GM21390 (cell line): ENCODE measurements around the gene CIC.
"Not testable (repeated sequence)": the region's sequence is repeated elsewhere in the genome, so short reads cannot be mapped to it uniquely, and the experiment has no call there.

Source experiments
- ATAC-seq: cut with Tn5 transposase; IDR thresholded peaks from one replicate; pipeline ENCODE4 v1.9.1; 2021; ENCODE audit not compliant: unreplicated experiment

Gene CIC

DNA sequence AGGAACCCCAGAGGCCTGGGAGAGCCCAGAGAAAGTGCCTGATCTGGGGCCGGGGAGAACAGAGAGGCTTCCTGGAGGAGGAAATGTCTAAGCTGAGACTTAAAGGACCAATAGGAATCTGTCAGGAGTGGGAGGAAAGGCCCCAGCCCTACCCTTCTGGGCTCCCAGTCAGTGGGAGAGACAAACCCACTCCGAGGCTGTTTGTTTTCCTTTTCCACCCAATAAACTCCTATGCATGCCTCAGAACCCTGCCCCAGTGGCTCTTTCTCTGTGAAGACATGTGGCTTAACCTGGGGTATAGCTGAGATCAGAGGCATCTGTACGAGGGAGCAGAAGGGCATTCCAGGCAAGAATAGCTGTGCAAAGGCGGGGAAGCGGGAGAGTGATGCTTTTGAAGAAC is 58.3 kb downstream of the CIC start:
- ATAC-seq = no peak

DNA sequence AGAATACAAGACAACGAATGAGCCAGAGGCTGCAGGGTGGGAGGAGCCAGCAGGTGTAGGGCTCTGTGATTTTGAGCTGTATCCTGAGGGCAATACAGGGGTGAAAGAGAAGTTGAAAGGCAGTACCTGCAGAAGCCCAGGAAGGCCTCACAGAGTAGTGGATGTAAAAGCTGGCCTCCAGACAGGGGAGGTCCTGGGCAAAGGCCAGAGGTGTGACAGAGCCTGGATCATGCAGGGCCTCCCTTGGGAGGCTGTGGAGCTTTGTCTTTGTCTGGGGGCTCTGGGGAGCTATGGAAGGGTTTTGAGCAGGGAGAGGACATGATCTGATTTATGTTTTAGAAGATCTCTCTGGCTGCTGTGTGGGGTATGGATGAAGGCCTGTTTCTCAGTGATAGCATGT is 59.1 kb downstream of the CIC start:
- ATAC-seq = no peak

DNA sequence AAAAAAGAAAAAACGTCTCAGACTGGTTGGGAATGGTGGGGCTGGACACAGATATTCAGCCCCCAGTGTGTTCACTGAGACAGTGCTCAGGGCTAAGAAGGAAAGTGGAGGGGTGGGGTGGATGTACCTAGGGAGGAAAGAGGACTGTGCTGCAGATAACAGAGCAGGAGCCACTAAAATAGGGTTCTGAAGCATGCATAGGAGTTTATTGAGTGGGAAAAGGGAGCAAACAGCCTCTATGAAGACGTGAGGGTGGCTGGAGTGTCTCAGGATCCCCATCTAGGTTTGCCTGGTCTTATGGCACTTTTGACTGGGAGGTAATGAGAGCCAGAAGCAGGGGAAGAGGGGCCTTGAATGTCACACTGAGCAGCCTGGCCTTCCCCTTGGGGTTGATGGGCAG is 59.8 kb downstream of the CIC start:
- no peak for ATAC-seq

DNA sequence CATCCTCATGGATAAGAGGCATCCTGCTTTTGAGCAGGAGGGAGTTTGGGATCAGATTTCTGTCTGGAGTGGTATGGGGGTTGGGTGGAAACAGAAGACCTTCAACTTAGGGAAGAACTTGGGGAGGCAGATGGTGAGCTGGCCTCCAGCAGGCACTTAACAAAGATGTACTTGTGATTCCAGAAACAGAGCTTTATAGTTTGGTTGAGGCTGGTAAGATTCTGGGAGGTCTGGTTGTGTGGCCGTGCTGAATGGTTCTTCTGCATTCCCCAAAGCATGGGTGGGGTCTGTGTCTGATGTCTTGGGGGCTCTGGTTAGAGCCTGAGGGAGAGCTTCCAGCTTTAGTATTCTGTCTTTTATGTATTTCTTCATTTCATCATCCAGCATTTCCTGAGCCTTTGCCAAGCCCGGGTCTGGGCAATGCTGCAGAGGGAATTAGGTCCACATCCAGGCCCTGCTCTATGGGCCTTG is 61.2 kb downstream of the CIC start:
- ATAC-seq = no peak

DNA sequence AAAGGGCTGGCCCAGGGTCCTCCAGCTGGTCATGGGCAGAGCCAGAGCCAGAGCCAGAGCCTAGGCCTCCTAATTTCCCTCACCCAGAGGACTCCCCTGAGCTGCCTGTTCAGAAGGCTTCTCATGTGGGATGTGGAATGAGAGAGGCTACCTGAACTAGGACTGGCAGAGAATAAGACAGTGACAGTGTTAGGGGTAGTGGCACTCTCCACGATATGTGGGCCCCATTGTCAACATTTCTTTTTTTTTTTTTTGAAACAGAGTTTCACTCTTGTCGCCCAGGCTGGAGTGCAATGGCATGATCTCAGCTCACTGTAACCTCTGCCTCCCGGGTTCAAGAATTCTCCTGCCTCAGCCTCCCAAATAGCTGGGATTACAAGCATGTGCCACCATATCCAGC is 62.3 kb downstream of the CIC start:
- not testable (repeated sequence) for ATAC-seq

DNA sequence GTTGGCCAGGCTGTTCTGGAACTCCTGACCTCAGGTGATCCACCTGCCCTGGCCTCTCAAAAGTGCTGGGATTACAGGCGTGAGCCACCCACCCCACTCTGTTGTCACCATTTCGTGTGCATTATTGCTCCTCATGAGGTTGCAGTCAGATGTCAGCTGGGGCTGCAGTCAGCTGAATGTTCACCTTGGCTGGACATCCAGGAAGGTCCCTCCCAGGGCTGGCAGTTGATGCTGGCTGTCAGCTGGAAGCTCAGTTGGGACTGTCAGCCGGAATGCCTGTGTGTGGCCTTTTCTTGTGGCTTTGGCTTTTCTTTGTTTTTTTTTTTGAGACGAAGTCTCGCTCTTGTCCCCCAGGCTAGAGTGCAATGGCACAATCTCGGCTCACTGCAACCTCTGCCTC is 63.0 kb downstream of the CIC start:
- ATAC-seq = no peak

DNA sequence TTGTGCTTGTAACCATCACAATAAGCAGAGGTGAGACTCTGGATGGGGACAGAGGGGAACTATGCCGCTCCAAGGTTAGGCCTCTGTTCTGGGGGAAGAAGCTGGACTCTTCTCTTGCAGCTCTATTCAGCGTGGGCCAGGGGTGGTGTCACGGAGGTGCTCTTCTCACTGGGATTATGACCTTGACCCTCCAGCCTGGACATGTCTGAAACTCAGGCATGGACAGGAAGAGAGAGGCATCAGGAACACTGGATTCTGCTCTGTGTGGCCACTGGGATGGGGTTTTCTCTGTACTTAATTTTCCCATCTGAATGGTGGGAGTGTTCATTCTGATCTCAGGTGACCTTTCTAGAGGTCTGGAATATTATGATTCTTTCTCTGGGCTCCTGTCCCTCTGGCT is 64.0 kb downstream of the CIC start:
- ATAC-seq = no peak

DNA sequence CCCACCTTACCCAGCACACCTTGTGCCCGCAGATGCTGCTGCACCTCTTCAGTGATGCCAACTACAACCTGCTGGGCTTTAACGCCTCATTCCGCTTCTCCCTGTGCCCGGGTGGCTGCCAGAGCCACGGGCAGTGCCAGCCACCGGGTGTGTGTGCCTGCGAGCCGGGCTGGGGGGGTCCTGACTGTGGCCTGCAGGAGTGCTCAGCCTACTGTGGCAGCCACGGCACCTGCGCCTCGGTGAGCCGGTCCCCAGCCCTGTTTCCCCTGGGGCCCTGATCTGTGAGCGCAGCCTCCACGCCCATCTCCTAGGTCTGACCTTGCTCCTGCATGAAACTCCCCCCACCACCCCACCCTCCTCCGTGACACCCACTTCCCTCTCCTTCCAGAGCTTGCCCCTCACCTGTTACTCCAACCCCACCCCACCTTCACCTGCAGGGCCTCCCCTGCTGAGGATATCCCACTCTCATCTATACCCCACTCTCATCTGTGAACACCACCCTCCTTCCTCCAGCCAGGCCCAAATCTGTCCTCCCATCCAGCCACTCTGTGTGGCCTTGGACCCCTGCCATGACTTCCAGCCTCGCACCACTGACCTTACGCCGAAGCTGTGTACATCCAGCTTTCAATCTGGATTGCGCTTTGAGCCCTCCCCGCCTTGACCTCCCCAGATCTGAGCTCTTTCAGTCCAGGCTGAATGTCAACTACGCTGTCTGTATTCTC is 65.1 kb downstream of the CIC start:
- no peak for ATAC-seq

DNA sequence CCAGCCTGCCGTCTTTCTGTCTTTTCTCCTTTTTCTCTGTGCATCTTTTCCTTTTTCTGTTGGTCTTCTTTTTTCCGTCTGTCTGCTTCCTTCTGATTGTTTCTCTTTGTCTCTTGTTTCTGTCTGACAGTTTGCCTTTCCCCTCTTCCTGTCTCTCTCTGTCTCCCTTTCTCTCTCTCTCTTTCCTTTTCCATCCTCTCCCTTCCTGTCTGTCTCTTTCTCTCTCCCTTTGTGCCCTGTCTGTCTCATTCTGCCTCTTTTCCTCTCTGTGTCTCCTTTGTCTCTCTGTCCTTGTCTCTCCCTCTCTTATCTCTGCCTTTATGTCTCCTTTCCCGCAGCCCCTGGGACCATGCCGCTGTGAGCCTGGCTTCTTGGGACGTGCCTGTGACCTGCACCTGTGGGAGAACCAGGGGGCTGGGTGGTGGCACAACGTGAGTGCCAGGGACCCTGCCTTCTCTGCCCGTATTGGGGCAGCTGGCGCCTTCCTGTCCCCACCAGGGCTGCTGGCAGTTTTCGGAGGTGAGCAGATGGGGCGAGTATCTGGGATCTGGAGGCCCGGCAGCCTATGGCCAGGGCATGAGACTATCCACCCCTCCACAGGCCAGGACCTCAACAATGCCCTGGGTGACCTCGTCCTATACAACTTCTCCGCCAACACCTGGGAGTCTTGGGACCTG is 65.8 kb downstream of the CIC start:
- ATAC-seq = no peak

DNA sequence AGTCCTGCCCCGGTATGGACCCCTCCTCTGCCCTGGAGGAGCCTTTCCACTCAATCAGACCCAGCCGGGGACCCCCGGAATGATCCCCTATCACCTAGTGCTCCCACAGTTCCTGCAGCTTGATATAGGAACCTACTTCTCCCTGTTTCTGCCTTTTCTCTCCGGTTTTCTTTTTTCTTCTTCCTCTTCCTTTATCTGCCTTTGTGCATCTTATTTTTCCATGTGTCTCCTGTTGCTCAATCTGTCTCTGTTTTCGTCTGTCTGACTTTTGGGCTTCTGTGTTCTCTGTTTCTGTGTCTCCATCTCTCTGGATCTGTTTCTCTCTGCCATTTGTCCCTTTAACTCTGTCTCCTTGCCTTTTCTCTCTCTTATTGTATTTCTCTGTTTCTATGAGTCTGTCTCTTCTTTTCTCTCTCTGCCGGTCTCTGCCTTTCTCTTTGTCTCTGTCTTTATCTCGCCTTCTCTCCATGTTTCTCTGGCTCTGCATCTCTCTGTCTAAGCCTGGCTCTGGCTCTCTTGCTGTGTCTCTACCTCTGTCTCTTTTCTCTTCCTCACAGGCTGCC is 66.4 kb downstream of the CIC start:
- ATAC-seq = no peak

DNA sequence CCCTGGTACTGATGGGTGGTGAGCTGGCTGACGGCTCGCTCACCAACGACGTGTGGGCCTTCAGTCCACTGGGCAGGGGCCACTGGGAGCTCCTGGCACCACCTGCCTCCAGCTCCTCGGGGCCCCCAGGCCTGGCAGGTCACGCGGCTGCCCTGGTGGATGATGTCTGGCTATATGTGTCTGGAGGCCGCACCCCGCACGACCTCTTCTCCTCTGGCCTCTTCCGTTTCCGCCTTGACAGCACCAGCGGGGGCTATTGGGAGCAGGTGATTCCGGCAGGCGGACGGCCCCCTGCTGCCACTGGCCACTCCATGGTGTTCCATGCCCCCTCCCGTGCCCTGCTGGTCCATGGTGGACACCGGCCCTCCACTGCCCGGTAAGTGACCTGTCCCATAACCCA is 66.9 kb downstream of the CIC start:
- ATAC-seq = no peak

DNA sequence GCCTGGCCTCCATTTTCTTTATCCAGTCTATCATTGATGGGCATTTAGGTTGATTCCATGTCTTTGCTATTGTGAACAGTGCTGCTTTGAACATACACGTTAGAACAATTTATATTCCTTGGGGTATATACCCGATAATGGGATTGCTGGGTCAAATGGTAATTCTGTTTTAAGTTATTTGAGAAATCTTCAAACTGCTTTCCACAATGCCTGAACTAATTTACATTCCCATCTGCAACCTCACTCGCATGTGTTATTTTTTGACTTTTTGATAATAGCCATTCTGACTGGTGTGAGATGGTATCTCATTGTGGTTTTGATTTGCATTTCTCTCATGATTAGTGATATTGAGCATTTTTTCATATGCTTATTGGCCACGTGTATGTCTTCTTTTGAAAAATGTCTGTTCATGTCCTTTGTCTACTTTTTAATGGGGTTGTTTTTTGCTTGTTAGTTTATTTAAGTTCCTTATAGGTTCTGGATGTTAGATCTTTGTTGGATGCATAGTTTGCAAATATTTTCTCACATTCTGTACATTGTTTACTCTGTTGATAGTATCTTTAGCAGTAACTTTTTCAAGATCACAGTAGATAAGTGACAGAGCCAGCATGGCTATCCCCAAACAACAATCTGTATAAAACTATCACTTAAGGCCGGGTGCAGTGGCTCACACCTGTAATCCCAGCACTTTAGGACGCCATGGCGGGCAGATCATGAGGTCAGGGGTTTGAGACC is 70.2 kb downstream of the CIC start:
- ATAC-seq = not testable (repeated sequence)

DNA sequence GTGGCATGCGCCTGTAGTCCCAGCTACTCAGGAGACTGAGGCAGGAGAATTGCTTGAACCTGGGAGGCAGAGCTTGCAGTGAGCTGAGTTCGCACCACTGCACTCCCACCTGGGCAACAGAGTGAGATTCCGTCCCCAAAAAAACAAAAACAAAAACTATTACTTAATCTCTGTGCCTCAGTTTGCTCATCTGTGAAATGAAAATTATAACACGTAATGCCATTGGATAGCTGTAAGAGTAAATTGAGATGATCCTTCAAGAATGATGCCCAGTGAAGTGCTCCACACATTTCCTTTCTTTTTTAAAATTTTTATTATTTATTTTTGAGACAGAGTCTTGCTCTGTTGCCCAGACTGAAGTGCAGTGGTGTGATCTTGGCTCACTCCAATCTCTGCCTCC is 70.9 kb downstream of the CIC start:
- not testable (repeated sequence) for ATAC-seq

DNA sequence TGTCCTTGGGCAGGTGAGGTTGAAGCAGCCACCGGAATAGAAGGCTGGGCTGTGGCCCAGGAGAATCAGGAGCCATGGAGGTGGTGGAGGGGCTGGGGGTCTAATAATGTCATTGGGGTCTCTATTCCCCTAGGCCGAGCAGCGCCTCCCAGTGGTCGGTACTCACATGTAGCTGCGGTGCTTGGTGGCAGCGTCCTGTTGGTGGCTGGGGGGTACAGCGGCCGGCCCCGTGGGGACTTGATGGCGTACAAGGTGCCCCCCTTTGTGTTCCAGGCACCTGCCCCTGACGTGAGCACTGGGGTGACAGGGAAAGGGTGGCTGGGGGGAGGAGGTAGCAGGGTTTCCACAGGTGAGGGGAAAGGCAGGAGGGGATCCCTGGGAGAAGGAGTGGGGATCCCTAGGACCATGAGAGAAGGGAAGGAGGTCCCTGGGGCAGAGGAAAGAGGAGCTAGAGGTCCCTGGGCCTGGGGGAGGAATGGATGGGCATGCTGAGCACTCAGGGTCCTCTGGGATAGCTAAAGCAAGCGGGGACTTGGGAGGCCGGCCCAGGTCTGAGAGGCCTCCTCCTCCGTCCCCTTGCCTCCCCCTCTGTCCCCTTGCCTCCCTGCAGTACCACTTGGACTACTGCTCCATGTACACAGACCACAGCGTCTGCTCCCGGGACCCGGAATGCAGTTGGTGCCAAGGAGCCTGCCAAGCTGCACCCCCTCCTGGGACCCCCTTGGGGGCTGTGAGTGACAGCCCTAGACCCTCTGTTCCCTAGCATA is 74.5 kb downstream of the CIC start:
- no peak for ATAC-seq

DNA sequence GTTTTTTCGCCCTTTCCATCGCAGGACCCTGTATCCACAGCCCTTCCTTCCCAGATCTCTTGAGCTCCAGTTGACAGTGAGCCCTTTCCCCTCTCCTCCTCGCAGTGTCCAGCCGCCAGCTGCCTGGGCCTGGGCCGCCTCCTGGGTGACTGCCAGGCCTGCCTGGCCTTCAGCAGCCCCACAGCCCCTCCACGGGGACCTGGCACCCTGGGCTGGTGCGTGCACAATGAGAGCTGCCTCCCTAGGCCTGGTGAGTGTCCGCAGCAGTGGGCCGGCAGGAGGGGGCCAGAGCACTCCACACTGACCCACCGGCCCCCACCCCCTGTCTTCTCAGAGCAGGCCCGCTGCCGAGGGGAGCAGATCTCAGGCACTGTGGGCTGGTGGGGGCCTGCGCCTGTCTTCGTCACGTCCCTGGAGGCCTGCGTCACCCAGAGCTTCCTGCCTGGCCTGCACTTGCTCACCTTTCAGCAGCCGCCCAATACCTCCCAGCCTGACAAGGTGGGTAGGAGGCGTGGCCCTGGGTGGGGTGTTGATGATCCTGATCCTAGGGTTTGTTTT is 75.4 kb downstream of the CIC start:
- ATAC-seq = no peak
